Stimulated activated CD4-positive, alpha-beta T cell treated with anti-CD3 and anti-CD28 coated beads, Interleukin-1b, Interleukin-23, amount 100 ng/mL, for 4 hours (primary cell): ENCODE data around the gene MB21D2.
"Not testable (repeated sequence)": the region's sequence is repeated elsewhere in the genome, so short reads cannot be mapped to it uniquely, and the experiment has no call there.

Experiments used
- DNase-seq, 2 donors: peaks; one replicate each; pipeline ENCODE4 v3.0.0-alpha.2; 2020; ENCODE audit warnings: low read depth in 2 of 2

Gene MB21D2

GRCh38 chr3:192917404-192918274 is at the start of gene MB21D2:
MB21D2 (minus strand) TSS chr3:192917856; CDS start chr3:192917840, 16 bp downstream.
- DNase-seq: peak; percentile 30 to 37

DNA sequence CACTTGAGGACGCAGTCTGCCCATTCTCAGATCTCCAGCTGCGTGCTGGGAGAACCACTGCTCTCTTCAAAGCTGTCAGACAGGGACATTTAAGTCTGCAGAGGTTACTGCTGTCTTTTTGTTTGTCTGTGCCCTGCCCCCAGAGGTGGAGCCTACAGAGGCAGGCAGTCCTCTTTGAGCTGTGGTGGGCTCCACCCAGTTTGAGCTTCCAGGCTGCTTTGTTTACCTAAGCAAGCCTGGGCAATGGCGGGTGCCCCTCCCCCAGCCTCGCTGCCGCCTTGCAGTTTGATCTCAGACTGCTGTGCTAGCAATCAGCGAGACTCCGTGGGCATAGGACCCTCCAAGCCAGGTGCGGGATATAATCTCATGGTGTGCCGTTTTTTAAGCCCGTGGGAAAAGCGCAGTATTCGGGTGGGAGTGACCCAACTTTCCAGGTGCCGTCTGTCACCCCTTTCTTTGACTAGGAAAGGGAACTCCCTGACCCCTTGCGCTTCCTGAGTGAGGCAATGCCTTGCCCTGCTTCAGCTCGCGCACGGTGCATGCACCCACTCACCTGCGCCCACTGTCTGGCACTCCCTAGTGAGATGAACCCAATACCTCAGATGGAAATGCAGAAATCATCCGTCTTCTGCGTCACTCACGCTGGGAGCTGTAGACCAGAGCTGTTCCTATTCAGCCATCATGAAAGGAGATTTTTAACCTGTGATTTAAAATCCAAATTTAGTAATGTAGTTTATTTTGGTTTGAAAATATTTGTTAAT is 47.5 kb upstream of the MB21D2 start:
- not testable (repeated sequence) for DNase-seq

GRCh38 chr3:192959773-192960172 is 42.1 kb upstream of the MB21D2 start:
- no peak for DNase-seq

GRCh38 chr3:192958219-192958872 is 40.7 kb upstream of the MB21D2 start:
- no peak for DNase-seq

DNA sequence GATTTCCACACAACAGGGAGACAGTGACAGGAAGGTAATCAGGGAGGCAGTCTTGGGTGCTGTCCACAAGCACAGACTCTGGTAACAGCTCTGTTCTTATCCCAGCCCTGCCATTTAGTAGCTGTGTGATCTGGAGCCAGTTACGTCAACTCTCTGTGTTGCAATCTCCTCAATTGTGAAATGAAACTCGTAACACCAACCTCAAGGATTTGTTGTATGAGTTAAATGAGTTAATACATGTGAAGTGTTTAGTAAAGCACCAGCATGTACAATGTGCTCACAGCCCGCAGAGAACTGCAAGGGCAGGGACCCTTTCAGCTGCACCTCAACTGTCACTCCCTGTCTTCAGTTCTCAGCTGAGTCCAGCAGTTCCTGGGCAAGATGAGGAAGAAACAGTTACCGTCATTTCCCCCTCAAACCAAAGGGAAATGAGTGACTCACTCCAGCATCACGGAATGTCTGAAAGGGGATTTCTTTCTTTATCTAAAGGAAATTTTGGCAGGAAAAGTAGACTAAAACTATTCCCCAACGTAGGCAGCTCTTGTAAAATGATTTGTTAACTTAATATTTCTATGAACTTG is 39.9 kb upstream of the MB21D2 start:
- DNase-seq: no peak

- DNase-seq: no peak
Measured at GRCh38 chr3:192953926-192954325, 36.3 kb upstream of the MB21D2 start.

DNA sequence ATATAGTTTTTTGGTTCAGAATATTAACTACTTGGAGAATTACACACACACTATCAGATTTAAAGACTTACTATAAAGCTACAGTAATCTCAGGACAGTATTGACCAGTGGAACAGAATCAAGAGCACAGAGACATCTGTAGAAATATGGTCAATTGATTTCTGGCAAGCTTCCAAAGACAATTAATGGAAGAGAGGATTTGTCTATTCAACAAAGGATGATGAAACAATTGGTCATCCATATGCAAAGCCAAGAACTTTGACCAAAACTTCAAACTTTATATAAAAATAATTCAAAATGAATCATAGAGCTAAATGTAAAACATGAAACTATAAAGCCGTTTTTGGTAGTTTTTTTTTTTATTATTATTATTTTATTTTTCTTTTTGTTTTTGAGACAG is 29.8 kb upstream of the MB21D2 start:
- DNase-seq: no peak

GRCh38 chr3:192943393-192943792 is 25.7 kb upstream of the MB21D2 start:
- DNase-seq: no peak

GRCh38 chr3:192942625-192943024 is 25.0 kb upstream of the MB21D2 start:
- DNase-seq: no peak

DNA sequence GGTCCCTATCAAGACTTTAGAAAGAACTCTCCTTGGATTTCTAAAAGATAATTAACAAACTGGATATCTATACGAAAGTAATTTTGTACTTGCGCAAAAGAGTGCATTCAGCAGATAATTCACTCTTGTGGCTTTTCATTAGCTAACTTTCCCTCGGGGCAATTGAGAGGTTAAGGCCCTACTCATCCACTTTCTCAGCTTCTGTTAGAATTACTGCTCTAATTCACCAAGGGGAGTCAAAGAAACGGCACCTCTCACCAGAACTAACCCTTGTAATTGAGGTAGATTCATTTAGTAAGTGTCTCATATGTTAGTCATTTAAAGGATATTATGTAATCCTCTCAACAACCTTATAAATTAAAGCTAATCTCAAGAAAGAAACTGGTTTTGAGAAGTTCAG is 22.5 kb upstream of the MB21D2 start:
- no peak for DNase-seq

DNA sequence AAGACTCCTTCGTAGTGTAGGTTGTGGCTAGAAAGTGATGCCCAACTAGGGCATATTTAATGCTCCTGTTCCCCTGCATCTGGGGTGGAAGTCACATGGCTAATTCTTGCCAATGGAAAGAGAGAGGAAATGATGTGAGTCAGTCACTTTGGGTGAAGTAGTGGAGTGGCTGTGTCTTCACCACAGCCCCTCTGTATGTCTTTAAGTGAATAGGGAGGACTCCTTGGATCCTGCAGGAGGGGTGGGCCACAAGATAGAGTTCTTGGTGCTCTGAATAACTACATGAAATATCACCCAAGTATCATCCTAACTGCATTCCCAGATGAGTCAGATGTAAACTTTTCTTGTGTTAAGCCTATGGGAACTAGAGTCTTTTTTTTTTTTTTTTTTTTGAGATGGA is 17.8 kb upstream of the MB21D2 start:
- DNase-seq: no peak

- no peak for DNase-seq
Measured at GRCh38 chr3:192933779-192934460, 16.3 kb upstream of the MB21D2 start.

DNA sequence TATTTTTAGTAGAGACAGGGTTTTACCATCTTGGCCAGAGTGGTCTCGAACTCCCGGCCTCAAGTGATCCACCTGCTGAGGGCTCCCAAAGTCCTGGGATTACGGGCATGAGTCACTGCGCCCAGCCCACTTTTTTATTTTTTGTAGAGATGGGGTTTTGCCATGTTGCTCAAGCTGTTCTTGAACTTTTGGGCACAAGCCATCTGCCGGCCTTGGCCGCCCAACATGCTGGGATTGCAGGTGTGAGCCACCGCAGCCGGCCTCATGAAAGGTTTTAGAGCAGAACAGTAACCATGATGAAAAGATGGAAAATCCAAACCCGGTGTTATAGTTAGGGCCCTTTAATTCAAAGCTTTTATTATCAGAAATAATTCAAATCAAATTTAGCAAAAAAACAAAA is 15.6 kb upstream of the MB21D2 start:
- no peak for DNase-seq

- DNase-seq: no peak
Measured at GRCh38 chr3:192931825-192932224, 14.2 kb upstream of the MB21D2 start.

DNA sequence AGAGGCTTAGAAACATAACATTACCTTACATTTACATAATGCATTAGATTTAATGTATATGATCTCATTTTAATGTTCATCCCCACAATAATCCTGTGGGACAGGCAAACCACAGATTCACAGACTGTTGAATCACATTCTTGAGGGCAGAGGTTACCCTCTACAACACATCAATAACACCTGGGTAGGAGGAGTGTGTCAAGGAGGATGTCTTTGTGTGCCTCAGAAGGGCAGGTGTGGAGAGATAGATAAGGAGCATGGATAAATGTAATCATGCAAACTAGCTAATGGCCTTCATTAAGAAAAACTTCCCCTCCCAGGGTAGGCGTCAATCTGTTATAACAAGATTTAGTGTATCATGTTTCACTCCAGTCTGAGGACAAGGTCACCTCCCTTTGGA is 12.9 kb upstream of the MB21D2 start:
- DNase-seq: no peak

DNA sequence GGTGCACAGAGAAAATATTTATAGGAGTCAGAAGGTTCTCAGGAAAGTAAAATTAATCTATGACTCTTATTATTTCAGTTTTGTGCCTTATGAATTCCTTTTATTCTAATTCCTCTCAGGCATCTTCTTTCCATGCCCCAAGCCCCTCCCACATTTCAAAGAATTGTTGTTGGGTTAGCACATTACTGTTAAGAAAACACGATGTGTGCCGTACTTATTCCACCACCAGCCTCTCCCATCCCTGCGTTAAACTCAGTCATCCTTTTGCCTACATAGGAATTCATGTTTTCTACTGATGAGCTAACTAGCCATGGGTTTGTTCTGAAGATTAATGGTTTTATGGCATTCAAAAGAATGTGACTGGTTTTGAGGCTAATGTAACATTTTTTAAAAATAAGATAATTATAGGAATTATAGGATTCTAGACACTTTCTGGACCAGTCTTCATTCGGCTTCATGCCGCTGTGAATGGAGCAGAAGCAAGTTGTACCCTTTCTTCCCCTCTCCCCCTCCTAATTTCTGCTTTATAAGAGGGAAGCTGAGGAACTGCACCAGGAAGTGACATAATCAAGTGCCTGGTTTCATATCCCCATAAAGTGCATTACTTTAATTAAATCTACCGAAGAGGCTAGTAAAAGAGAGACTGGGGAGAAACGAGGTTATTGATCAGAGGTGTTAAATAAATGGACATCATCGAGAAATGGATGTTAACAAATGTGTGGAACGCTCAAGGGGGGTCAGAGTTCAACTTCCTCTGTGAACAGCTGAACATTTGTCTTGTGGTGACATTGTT is 12.3 kb upstream of the MB21D2 start:
- no peak for DNase-seq

DNA sequence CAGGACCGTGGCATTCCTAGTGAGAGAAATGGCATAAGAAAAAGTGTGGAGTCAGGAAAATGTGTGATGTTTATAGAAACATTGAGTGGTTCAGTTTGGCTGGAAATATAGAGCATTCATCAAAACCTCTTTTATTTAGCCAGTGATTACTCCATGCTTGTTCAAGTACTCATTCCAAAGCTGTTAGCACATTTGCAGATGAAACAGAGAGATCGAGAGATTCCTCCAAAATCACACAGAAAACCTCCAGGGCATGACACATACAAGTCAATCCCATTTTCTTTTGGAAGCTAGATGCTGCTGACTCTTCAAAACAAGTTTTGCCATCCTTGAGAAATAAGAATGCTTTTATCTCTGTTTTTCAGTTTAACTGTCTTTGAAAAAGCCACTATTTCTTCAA is 11.5 kb upstream of the MB21D2 start:
- DNase-seq: no peak

- DNase-seq: no peak
Measured at GRCh38 chr3:192928720-192929119, 11.1 kb upstream of the MB21D2 start.

- DNase-seq: no peak
Measured at GRCh38 chr3:192928016-192928415, 10.4 kb upstream of the MB21D2 start.

- DNase-seq: no peak
Measured at GRCh38 chr3:192927016-192927415, 9.4 kb upstream of the MB21D2 start.

- DNase-seq: no peak
Measured at GRCh38 chr3:192923731-192924130, 6.1 kb upstream of the MB21D2 start.
